ENCODE measurements around the gene FGF19. TPM values are rescaled to one million over a fixed set of nuclear protein-coding genes. Genes with fewer than 3 reads are reported as not detected.
"Not testable (repeated sequence)": the region's sequence is repeated elsewhere in the genome, so short reads cannot be mapped to it uniquely, and the experiment has no call there.

The FGF19 gene
- total RNA-seq, 1 experiment from 2014 or later = not detected

- DNase-seq (ENCODE audit: low read depth) = no peak
These were observed 6.9 kb downstream of the FGF19 start for GRCh38 chr11:69696749-69697468.

GRCh38 chr11:69695995-69696394 lies 7.8 kb downstream of the FGF19 start:
- DNase-seq (ENCODE audit: low read depth) = not testable (repeated sequence)

- no peak for DNase-seq (ENCODE audit: low read depth)
These were observed 8.2 kb downstream of the FGF19 start for GRCh38 chr11:69695581-69695980.

- no peak for DNase-seq (ENCODE audit: low read depth)
These were observed 9.0 kb downstream of the FGF19 start for GRCh38 chr11:69694781-69695180.

- DNase-seq (ENCODE audit: low read depth) = no peak
These were observed 11.4 kb downstream of the FGF19 start for GRCh38 chr11:69692422-69692821.

- DNase-seq (ENCODE audit: low read depth) = no peak
These were observed 12.4 kb downstream of the FGF19 start for GRCh38 chr11:69691463-69691862.

- DNase-seq (ENCODE audit: low read depth) = no peak
These were observed 14.1 kb downstream of the FGF19 start for GRCh38 chr11:69689484-69690319.

- DNase-seq (ENCODE audit: low read depth) = peak; percentile 37
These were observed 15.7 kb downstream of the FGF19 start for GRCh38 chr11:69687969-69688771.

- no peak for DNase-seq (ENCODE audit: low read depth)
These were observed 17.0 kb downstream of the FGF19 start for GRCh38 chr11:69686856-69687255.

- DNase-seq (ENCODE audit: low read depth) = no peak
These were observed 17.4 kb downstream of the FGF19 start for GRCh38 chr11:69686452-69686851.

- no peak for DNase-seq (ENCODE audit: low read depth)
These were observed 18.5 kb downstream of the FGF19 start for GRCh38 chr11:69685348-69685747.

GRCh38 chr11:69684651-69685050 lies 19.2 kb downstream of the FGF19 start:
- DNase-seq (ENCODE audit: low read depth) = no peak

GRCh38 chr11:69683764-69684333 lies 20.0 kb downstream of the FGF19 start:
- peak; percentile 37 for DNase-seq (ENCODE audit: low read depth)

GRCh38 chr11:69682681-69683326 lies 21.0 kb downstream of the FGF19 start:
- DNase-seq (ENCODE audit: low read depth) = no peak

- peak; percentile 61 for DNase-seq (ENCODE audit: low read depth)
These were observed 21.6 kb downstream of the FGF19 start for GRCh38 chr11:69682221-69682620.

- no peak for DNase-seq (ENCODE audit: low read depth)
These were observed 23.1 kb downstream of the FGF19 start for GRCh38 chr11:69680688-69681087.

GRCh38 chr11:69677749-69678148 lies 26.1 kb downstream of the FGF19 start:
- no peak for DNase-seq (ENCODE audit: low read depth)

- DNase-seq (ENCODE audit: low read depth) = peak; percentile 93
These were observed 28.7 kb downstream of the FGF19 start, which contains the start of gene LTO1 for GRCh38 chr11:69674886-69675714. LTO1 (minus strand) TSS chr11:69675353; CDS start chr11:69675239, 114 bp downstream.

GRCh38 chr11:69674267-69674885 lies 29.4 kb downstream of the FGF19 start:
- DNase-seq (ENCODE audit: low read depth) = peak; percentile 71
